Measurements from ENCODE around the gene DHX8. TPM values are rescaled to one million over a fixed set of nuclear protein-coding genes. Genes with fewer than 3 reads are reported as not detected.

The DHX8 gene
- total and polyA plus RNA-seq, 12 donors, result 15.2 to 43.6 (median 33.2) TPM

- H3K9me3 ChIP-seq (replicated peaks in 1 of 3), result no peaks in the 10 kb centered on the region
- WGBS, 4 donors, result 63 to 83% (median 75%) methylated on average over 5 of the region's 5 CpGs
- no peak overlapping the region for H3K27ac ChIP-seq
- intact Hi-C loops (cut with DNase I), result no loop called here
- no peak overlapping the region for H3K4me3 ChIP-seq
- no peaks in the 10 kb centered on the region for H3K36me3 ChIP-seq (replicated peaks in 1 of 2)
- no peak for TF ChIP-seq CTCF (IDR thresholded peaks at IDR 0.05)
- TF ChIP-seq POLR2A (IDR thresholded peaks at IDR 0.05), result no peak
- no peaks in the 10 kb centered on the region for H3K27me3 ChIP-seq
- no peak for DNase-seq
- H3K4me1 ChIP-seq (replicated peaks in 1 of 2), result no peaks in the 10 kb centered on the region
Observed at GRCh38 chr17:43438626-43439025, 45.1 kb upstream of the DHX8 start.

GRCh38 chr17:43439041-43439440, 44.7 kb upstream of the DHX8 start:
- H3K4me1 ChIP-seq (replicated peaks in 1 of 2), result no peaks in the 10 kb centered on the region
- DNase-seq, result no peak
- TF ChIP-seq POLR2A (IDR thresholded peaks at IDR 0.05), result no peak
- no peak for TF ChIP-seq CTCF (IDR thresholded peaks at IDR 0.05)
- intact Hi-C loops (cut with DNase I), result no loop called here
- no peaks in the 10 kb centered on the region for H3K27me3 ChIP-seq
- H3K4me3 ChIP-seq, result no peak overlapping the region
- no peaks in the 10 kb centered on the region for H3K9me3 ChIP-seq (replicated peaks in 1 of 3)
- WGBS, 4 donors, result 75 to 85% (median 83%) methylated on average over 1 of the region's 1 CpG
- H3K36me3 ChIP-seq (replicated peaks in 1 of 2), result no peaks in the 10 kb centered on the region
- no peak overlapping the region for H3K27ac ChIP-seq

GRCh38 chr17:43442711-43443110, 41.1 kb upstream of the DHX8 start:
- H3K36me3 ChIP-seq (replicated peaks in 1 of 2), result no peaks in the 10 kb centered on the region
- peak in 1 of 7 donors; percentile 26 for DNase-seq
- no peaks in the 10 kb centered on the region for H3K27me3 ChIP-seq
- no peaks in the 10 kb centered on the region for H3K4me1 ChIP-seq (replicated peaks in 1 of 2)
- intact Hi-C loops (cut with DNase I), result no loop called here
- no peak overlapping the region for H3K27ac ChIP-seq
- 22 to 66% (median 41%) methylated on average over 2 of the region's 2 CpGs for WGBS, 4 donors
- H3K9me3 ChIP-seq (replicated peaks in 1 of 3), result no peaks in the 10 kb centered on the region
- TF ChIP-seq CTCF (IDR thresholded peaks at IDR 0.05), result no peak
- TF ChIP-seq POLR2A (IDR thresholded peaks at IDR 0.05), result no peak
- H3K4me3 ChIP-seq, result no peak overlapping the region

GRCh38 chr17:43443381-43443780, 40.4 kb upstream of the DHX8 start:
- no peak overlapping the region for H3K4me3 ChIP-seq
- H3K27ac ChIP-seq, result no peak overlapping the region
- no peaks in the 10 kb centered on the region for H3K9me3 ChIP-seq (replicated peaks in 1 of 3)
- no peaks in the 10 kb centered on the region for H3K27me3 ChIP-seq
- intact Hi-C loops (cut with DNase I), result no loop called here
- no peak for DNase-seq
- TF ChIP-seq CTCF (IDR thresholded peaks at IDR 0.05) (no peak), POLR2A (IDR thresholded peaks at IDR 0.05) (no peak)
- WGBS, 4 donors, result 86 to 97% (median 89%) methylated on average over 3 of the region's 3 CpGs
- H3K36me3 ChIP-seq (replicated peaks in 1 of 2), result no peaks in the 10 kb centered on the region
- H3K4me1 ChIP-seq (replicated peaks in 1 of 2), result no peaks in the 10 kb centered on the region
